Stimulated activated naive CD4-positive, alpha-beta T cell (primary cell): ENCODE results near the gene XYLT1.

Source experiments
- DNase-seq, 6 experiments: peaks; one replicate each; lab custom pipeline; 2025; lab: John Stamatoyannopoulos, UW

Gene XYLT1

GRCh38 chr16:17359788-17360390 lies 110.9 kb downstream of the XYLT1 start:
- peak in 2 of 6 experiments; percentile 28 to 30 for DNase-seq

- DNase-seq, result no peak
These were observed 111.9 kb downstream of the XYLT1 start for GRCh38 chr16:17358846-17359245.

- no peak for DNase-seq
These were observed 112.4 kb downstream of the XYLT1 start for GRCh38 chr16:17358355-17358754.

- DNase-seq, result no peak
These were observed 113.3 kb downstream of the XYLT1 start for GRCh38 chr16:17357307-17358062.

GRCh38 chr16:17356243-17356933 lies 114.4 kb downstream of the XYLT1 start:
- DNase-seq, result no peak

GRCh38 chr16:17354685-17355084 lies 116.1 kb downstream of the XYLT1 start:
- no peak for DNase-seq

GRCh38 chr16:17354141-17354601 lies 116.6 kb downstream of the XYLT1 start:
- no peak for DNase-seq

GRCh38 chr16:17353561-17353960 lies 117.2 kb downstream of the XYLT1 start:
- DNase-seq, result no peak

GRCh38 chr16:17351441-17352035 lies 119.2 kb downstream of the XYLT1 start:
- DNase-seq, result peak in 1 of 6 experiments; percentile 11

- DNase-seq, result no peak
These were observed 120.6 kb downstream of the XYLT1 start for GRCh38 chr16:17350207-17350606.

- DNase-seq, result no peak
These were observed 121.9 kb downstream of the XYLT1 start for GRCh38 chr16:17348826-17349225.

GRCh38 chr16:17348042-17348783 lies 122.5 kb downstream of the XYLT1 start:
- DNase-seq, result no peak

GRCh38 chr16:17347624-17348023 lies 123.1 kb downstream of the XYLT1 start:
- no peak for DNase-seq

- no peak for DNase-seq
These were observed 123.9 kb downstream of the XYLT1 start for GRCh38 chr16:17346621-17347569.

GRCh38 chr16:17345043-17345442 lies 125.7 kb downstream of the XYLT1 start:
- no peak for DNase-seq

GRCh38 chr16:17343728-17344127 lies 127.0 kb downstream of the XYLT1 start:
- no peak for DNase-seq

GRCh38 chr16:17343028-17343427 lies 127.7 kb downstream of the XYLT1 start:
- peak in 4 of 6 experiments; percentile 12 to 59 (median 44) for DNase-seq

- no peak for DNase-seq
These were observed 128.7 kb downstream of the XYLT1 start for GRCh38 chr16:17342031-17342430.

GRCh38 chr16:17340804-17341203 lies 130.0 kb downstream of the XYLT1 start:
- no peak for DNase-seq

GRCh38 chr16:17339764-17340541 lies 130.8 kb downstream of the XYLT1 start:
- DNase-seq, result peak in 1 of 6 experiments; percentile 4
